Astrocyte (in vitro differentiated cells and primary cell): ENCODE results near the gene SPPL3. TPM values are rescaled to one million over a fixed set of nuclear protein-coding genes. Genes with fewer than 3 reads are reported as not detected.

Experiments
- DNase-seq: peaks from one replicate; pipeline ENCODE4 v3.0.0-alpha.2; 2010; ENCODE audit warnings: low read depth
- FAIRE-seq: peaks from 2 replicates; lab custom pipeline; 2011; peaks lifted over from hg19 to GRCh38; lab: Jason Lieb, UNC
- H2AFZ ChIP-seq: 2 replicates; pipeline ENCODE4 v1.6.0; 2012; ENCODE audit warnings: low read depth, low read length, inconsistent platforms
- H3K27ac ChIP-seq: 2 replicates; pipeline ENCODE4 v1.5.1; 2011; ENCODE audit warnings: low read depth, low read length, inconsistent platforms
- H3K27me3 ChIP-seq: 2 replicates; pipeline ENCODE4 v1.6.0; 2011; ENCODE audit warnings: low read length, inconsistent platforms; ENCODE audit not compliant: insufficient read depth
- H3K36me3 ChIP-seq: 2 replicates; pipeline ENCODE4 v1.5.1; 2011; ENCODE audit warnings: low read length, inconsistent platforms; ENCODE audit not compliant: insufficient read depth
- H3K4me1 ChIP-seq: 2 replicates; pipeline ENCODE4 v1.5.1; 2011; ENCODE audit warnings: low read length, inconsistent platforms; ENCODE audit not compliant: insufficient read depth
- H3K4me2 ChIP-seq: 2 replicates; pipeline ENCODE4 v1.6.0; 2012; ENCODE audit warnings: low read length, inconsistent platforms
- H3K4me3 ChIP-seq: 2 replicates; pipeline ENCODE4 v1.5.1; 2011; ENCODE audit warnings: low read depth, mild to moderate bottlenecking, low read length, inconsistent platforms; ENCODE audit not compliant: insufficient read depth
- H3K79me2 ChIP-seq: 2 replicates; pipeline ENCODE4 v1.6.0; 2012; ENCODE audit warnings: mild to moderate bottlenecking, low read length, inconsistent platforms; ENCODE audit not compliant: insufficient read depth
- H3K9ac ChIP-seq: 2 replicates; pipeline ENCODE4 v1.6.0; 2012; ENCODE audit warnings: mild to moderate bottlenecking, low read length, inconsistent platforms
- H3K9me3 ChIP-seq: 2 replicates; pipeline ENCODE4 v1.5.1; 2012; ENCODE audit warnings: low read depth, mild to moderate bottlenecking, low read length, inconsistent platforms; ENCODE audit not compliant: insufficient read depth
- H4K20me1 ChIP-seq: 2 replicates; pipeline ENCODE4 v1.6.0; 2012; ENCODE audit warnings: low read length, inconsistent platforms; ENCODE audit not compliant: insufficient read depth
- H3K27ac Mint-ChIP-seq: one replicate; pipeline ENCODE4 v1.8.0; 2021; ENCODE audit warnings: mild to moderate bottlenecking, mixed read lengths; ENCODE audit not compliant: unreplicated experiment
- H3K27me3 Mint-ChIP-seq: one replicate; pipeline ENCODE4 v1.8.0; 2021; ENCODE audit warnings: low read depth, mixed read lengths; ENCODE audit not compliant: unreplicated experiment
- H3K36me3 Mint-ChIP-seq: one replicate; pipeline ENCODE4 v1.8.0; 2021; ENCODE audit warnings: low read depth, mixed read lengths; ENCODE audit not compliant: unreplicated experiment
- H3K4me1 Mint-ChIP-seq: one replicate; pipeline ENCODE4 v1.8.0; 2021; ENCODE audit warnings: low read depth, mixed read lengths; ENCODE audit not compliant: unreplicated experiment
- H3K4me3 Mint-ChIP-seq: one replicate; pipeline ENCODE4 v1.8.0; 2021; ENCODE audit warnings: mild to moderate bottlenecking, moderate library complexity, mixed read lengths; ENCODE audit not compliant: unreplicated experiment
- H3K9me3 Mint-ChIP-seq: one replicate; pipeline ENCODE4 v1.8.0; 2021; ENCODE audit warnings: mild to moderate bottlenecking, mixed read lengths; ENCODE audit not compliant: unreplicated experiment
- CTCF ChIP-seq: IDR thresholded peaks from 2 replicates; pipeline ENCODE4 v1.5.1; 2011; ENCODE audit warnings: low read depth, mild to moderate bottlenecking, inconsistent platforms, low read length, moderate library complexity; ENCODE audit not compliant: insufficient read depth
- EZH2 ChIP-seq: IDR thresholded peaks from 2 replicates; pipeline ENCODE4 v1.6.1; 2012; ENCODE audit warnings: mild to moderate bottlenecking, low read length, inconsistent platforms; ENCODE audit not compliant: insufficient read depth
- total RNA-seq: library from RNA; stranded (reverse); gene quantifications from 2 replicates; pipeline ENCODE4 v1.2.1, GENCODE V29; 2021

SPPL3 gene
- total RNA-seq, 1 donor from 2014 or later = 48.3 TPM

GRCh38 chr12:120855823-120856588, 48.2 kb downstream of the SPPL3 start:
- no peak overlapping the region for H3K27ac ChIP-seq
- H3K27me3 ChIP-seq = no peaks in the 10 kb centered on the region
- H3K4me3 Mint-ChIP-seq = no peak overlapping the region
- peaks cover 4% of the 10 kb centered on the region for H3K9me3 Mint-ChIP-seq
- H3K79me2 ChIP-seq = peaks cover 42% of the 10 kb centered on the region
- H3K4me3 ChIP-seq = no peak overlapping the region
- no peak overlapping the region for H3K9ac ChIP-seq
- peaks cover 57% of the 10 kb centered on the region for H4K20me1 ChIP-seq
- peaks cover 5% of the 10 kb centered on the region for H3K36me3 Mint-ChIP-seq
- H2AFZ ChIP-seq = no peak overlapping the region
- no peak for DNase-seq
- peak overlapping the region; percentile 58 for H3K27ac Mint-ChIP-seq
- no peak for FAIRE-seq
- no peaks in the 10 kb centered on the region for H3K27me3 Mint-ChIP-seq
- no peaks in the 10 kb centered on the region for H3K36me3 ChIP-seq
- TF ChIP-seq EZH2 (no peak), CTCF (no peak)
- no peaks in the 10 kb centered on the region for H3K9me3 ChIP-seq
- H3K4me1 ChIP-seq = no peaks in the 10 kb centered on the region
- no peak overlapping the region for H3K4me2 ChIP-seq
- H3K4me1 Mint-ChIP-seq = peaks cover 19% of the 10 kb centered on the region

GRCh38 chr12:120854804-120855203, 49.4 kb downstream of the SPPL3 start:
- Histone ChIP-seq H3K4me1 (peaks cover 7% of the 10 kb centered on the region), H3K4me3 (no peak overlapping the region), H3K27ac (no peak overlapping the region), H3K36me3 (no peaks in the 10 kb centered on the region), H3K9ac (no peak overlapping the region), H3K27me3 (no peaks in the 10 kb centered on the region), H3K79me2 (peaks cover 32% of the 10 kb centered on the region), H3K9me3 (no peaks in the 10 kb centered on the region), H2AFZ (no peak overlapping the region), H3K4me2 (no peak overlapping the region), H4K20me1 (peaks cover 62% of the 10 kb centered on the region)
- Mint-ChIP-seq H3K27me3 (no peaks in the 10 kb centered on the region), H3K36me3 (peaks cover 5% of the 10 kb centered on the region), H3K4me1 (peaks cover 30% of the 10 kb centered on the region), H3K27ac (no peak overlapping the region), H3K9me3 (peaks cover 4% of the 10 kb centered on the region), H3K4me3 (no peak overlapping the region)
- TF ChIP-seq EZH2 (no peak), CTCF (no peak)
- no peak for DNase-seq
- FAIRE-seq = no peak

GRCh38 chr12:120853188-120853587, 51.0 kb downstream of the SPPL3 start:
- peaks cover 37% of the 10 kb centered on the region for H3K4me1 Mint-ChIP-seq
- no peak overlapping the region for H3K27ac ChIP-seq
- FAIRE-seq = no peak
- peaks cover 32% of the 10 kb centered on the region for H3K79me2 ChIP-seq
- peak overlapping the region; percentile 4 for H3K27ac Mint-ChIP-seq
- no peak overlapping the region for H3K4me3 ChIP-seq
- H3K4me1 ChIP-seq = peaks cover 11% of the 10 kb centered on the region
- H3K36me3 Mint-ChIP-seq = peaks cover 2% of the 10 kb centered on the region
- no peaks in the 10 kb centered on the region for H3K27me3 ChIP-seq
- H3K9me3 Mint-ChIP-seq = peaks cover 2% of the 10 kb centered on the region
- DNase-seq = peak; percentile 36
- H4K20me1 ChIP-seq = peaks cover 78% of the 10 kb centered on the region
- no peak overlapping the region for H3K4me3 Mint-ChIP-seq
- no peak for TF ChIP-seq EZH2
- TF ChIP-seq CTCF = no peak
- no peaks in the 10 kb centered on the region for H3K36me3 ChIP-seq
- no peaks in the 10 kb centered on the region for H3K27me3 Mint-ChIP-seq
- no peak overlapping the region for H3K4me2 ChIP-seq
- no peak overlapping the region for H3K9ac ChIP-seq
- H2AFZ ChIP-seq = no peak overlapping the region
- no peaks in the 10 kb centered on the region for H3K9me3 ChIP-seq
